Fibroblast of villous mesenchyme (primary cell): ENCODE data around the gene PDE4D. TPM values are rescaled to one million over a fixed set of nuclear protein-coding genes. Genes with fewer than 3 reads are reported as not detected.

Experiments
- DNase-seq: peaks from one replicate; pipeline ENCODE4 v3.0.0-alpha.2; 2010; ENCODE audit warnings: low read depth
- H3K4me3 ChIP-seq: 2 replicates; pipeline ENCODE4 v1.5.1; 2011; ENCODE audit warnings: low read depth, mild to moderate bottlenecking, low read length
- CTCF ChIP-seq: IDR thresholded peaks from 2 replicates; pipeline ENCODE4 v1.5.1; 2012; ENCODE audit warnings: low read depth, mild to moderate bottlenecking, low read length; ENCODE audit not compliant: insufficient read depth
- total RNA-seq: library from RNA; depleted of rRNA; stranded (reverse); fragments of >200 nt; gene quantifications from 2 replicates; pipeline ENCODE4 v1.2.3, GENCODE V29; 2012

PDE4D gene
- total RNA-seq, 1 donor, result 6.0 TPM

- H3K4me3 ChIP-seq, result no peak overlapping the region
- peak; percentile 97 for DNase-seq
- no peak for TF ChIP-seq CTCF
These were observed 824.0 kb downstream of the PDE4D start for GRCh38 chr5:59069438-59070079.

GRCh38 chr5:59067956-59068656, 825.4 kb downstream of the PDE4D start:
- TF ChIP-seq CTCF, result no peak
- H3K4me3 ChIP-seq, result no peak overlapping the region
- no peak for DNase-seq

- TF ChIP-seq CTCF, result no peak
- no peak for DNase-seq
These were observed 827.0 kb downstream of the PDE4D start for GRCh38 chr5:59066367-59067163.

GRCh38 chr5:59065554-59065953, 828.0 kb downstream of the PDE4D start:
- DNase-seq, result peak; percentile 35
- TF ChIP-seq CTCF, result no peak
- H3K4me3 ChIP-seq, result no peak overlapping the region

More at GRCh38 chr5:59066367-59067163, 827.0 kb downstream of the PDE4D start:
- H3K4me3 ChIP-seq, result no peak overlapping the region

GRCh38 chr5:59064293-59064692, 829.2 kb downstream of the PDE4D start:
- no peak for DNase-seq
- no peak for TF ChIP-seq CTCF

GRCh38 chr5:59062986-59063683, 830.4 kb downstream of the PDE4D start:
- no peak for TF ChIP-seq CTCF
- DNase-seq, result peak; percentile 84
- H3K4me3 ChIP-seq, result no peak overlapping the region

More at GRCh38 chr5:59064293-59064692, 829.2 kb downstream of the PDE4D start:
- no peak overlapping the region for H3K4me3 ChIP-seq
